KOPT-K1 (cell line): ENCODE data around the gene P2RX6.

Experiments used
- H3K27ac ChIP-seq: fragments of 200-600 bp; sonication (generic); 2 replicates; pipeline ENCODE4 v1.5.1; 2016; ENCODE audit warnings: antibody characterized with exemption, mild to moderate bottlenecking, low read depth, low read length; ENCODE audit not compliant: poor library complexity, severe bottlenecking
- H3K36me3 ChIP-seq: fragments of 200-600 bp; sonication (generic); 2 replicates; pipeline ENCODE4 v1.5.1; 2017; ENCODE audit warnings: antibody characterized with exemption, mild to moderate bottlenecking, low read length, moderate library complexity; ENCODE audit not compliant: insufficient read depth
- H3K9me3 ChIP-seq: fragments of 200-600 bp; sonication (generic); 2 replicates; pipeline ENCODE4 v1.5.1; 2017; ENCODE audit warnings: antibody characterized with exemption, low read length, mild to moderate bottlenecking; ENCODE audit not compliant: insufficient read depth, poor library complexity, severe bottlenecking

The P2RX6 gene

GRCh38 chr22:20976291-20976877 lies 38.6 kb upstream of the P2RX6 start:
- H3K27ac ChIP-seq, result no peak overlapping the region
- peaks cover 11% of the 10 kb centered on the region for H3K9me3 ChIP-seq
- no peaks in the 10 kb centered on the region for H3K36me3 ChIP-seq

- Histone ChIP-seq H3K36me3 (no peaks in the 10 kb centered on the region), H3K27ac (no peak overlapping the region), H3K9me3 (peaks cover 11% of the 10 kb centered on the region)
Measured at GRCh38 chr22:20977019-20977418, 37.9 kb upstream of the P2RX6 start.

- Histone ChIP-seq H3K9me3 (peaks cover 11% of the 10 kb centered on the region), H3K27ac (no peak overlapping the region), H3K36me3 (no peaks in the 10 kb centered on the region)
Measured at GRCh38 chr22:20977516-20978170, 37.3 kb upstream of the P2RX6 start.

GRCh38 chr22:20978419-20978818 lies 36.5 kb upstream of the P2RX6 start:
- Histone ChIP-seq H3K9me3 (peaks cover 11% of the 10 kb centered on the region), H3K27ac (no peak overlapping the region), H3K36me3 (no peaks in the 10 kb centered on the region)

GRCh38 chr22:20979243-20979809 lies 35.6 kb upstream of the P2RX6 start:
- no peaks in the 10 kb centered on the region for H3K36me3 ChIP-seq
- H3K27ac ChIP-seq, result no peak overlapping the region
- peaks cover 11% of the 10 kb centered on the region for H3K9me3 ChIP-seq

- Histone ChIP-seq H3K27ac (no peak overlapping the region), H3K9me3 (peaks cover 11% of the 10 kb centered on the region), H3K36me3 (no peaks in the 10 kb centered on the region)
Measured at GRCh38 chr22:20979940-20980453, 35.0 kb upstream of the P2RX6 start.

- Histone ChIP-seq H3K36me3 (peaks cover 2% of the 10 kb centered on the region; the same call in 1 of the 2 replicates), H3K9me3 (peaks cover 11% of the 10 kb centered on the region), H3K27ac (no peak overlapping the region)
Measured at GRCh38 chr22:20980523-20980922, 34.4 kb upstream of the P2RX6 start.

- Histone ChIP-seq H3K36me3 (peaks cover 8% of the 10 kb centered on the region; the same call in 1 of the 2 replicates), H3K9me3 (peaks cover 11% of the 10 kb centered on the region), H3K27ac (peak overlapping the region; percentile 87)
Measured at GRCh38 chr22:20980938-20981722, 33.8 kb upstream of the P2RX6 start.

- peaks cover 11% of the 10 kb centered on the region for H3K9me3 ChIP-seq
- peaks cover 15% of the 10 kb centered on the region; the same call in 1 of the 2 replicates for H3K36me3 ChIP-seq
- peak within 1 kb of the TSS; percentile 87 for H3K27ac ChIP-seq
Measured at GRCh38 chr22:20981787-20982562, 33.0 kb upstream of the P2RX6 start, which contains the start of gene LZTR1. LZTR1 (plus strand) TSS chr22:20982297; CDS start chr22:20982372, 75 bp downstream.

- Histone ChIP-seq H3K36me3 (peaks cover 20% of the 10 kb centered on the region; the same call in 1 of the 2 replicates), H3K9me3 (peaks cover 11% of the 10 kb centered on the region), H3K27ac (peak overlapping the region; percentile 87)
Measured at GRCh38 chr22:20982563-20982882, 32.4 kb upstream of the P2RX6 start.

- Histone ChIP-seq H3K36me3 (peaks cover 27% of the 10 kb centered on the region; the same call in 1 of the 2 replicates), H3K9me3 (peaks cover 10% of the 10 kb centered on the region), H3K27ac (peak overlapping the region; percentile 87)
Measured at GRCh38 chr22:20983081-20983771, 31.7 kb upstream of the P2RX6 start.

- Histone ChIP-seq H3K36me3 (peaks cover 40% of the 10 kb centered on the region; the same call in 1 of the 2 replicates), H3K27ac (no peak overlapping the region), H3K9me3 (no peaks in the 10 kb centered on the region)
Measured at GRCh38 chr22:20985720-20986119, 29.2 kb upstream of the P2RX6 start.

GRCh38 chr22:20986365-20986764 lies 28.6 kb upstream of the P2RX6 start:
- Histone ChIP-seq H3K27ac (no peak overlapping the region), H3K36me3 (peaks cover 46% of the 10 kb centered on the region; the same call in 1 of the 2 replicates), H3K9me3 (no peaks in the 10 kb centered on the region)

GRCh38 chr22:20987375-20987774 lies 27.6 kb upstream of the P2RX6 start:
- H3K36me3 ChIP-seq, result peaks cover 56% of the 10 kb centered on the region; the same call in 1 of the 2 replicates
- no peak overlapping the region for H3K27ac ChIP-seq
- no peaks in the 10 kb centered on the region for H3K9me3 ChIP-seq
